Body of pancreas (tissue), 4 donors: ENCODE results near the gene RAD51C.

Experiments
- CTCF ChIP-seq, 7 experiments: fragments of 450-650 bp in 4 of 7; fragments of 200-600 bp in 3 of 7; sonication (generic) in 3 of 7; IDR thresholded peaks; one replicate each; pipeline ENCODE4 v1.5.1; 2016 to 2019; ENCODE audit warnings: antibody characterized with exemption in 7 of 7
- POLR2A ChIP-seq, 3 donors: fragments of 450-650 bp; IDR thresholded peaks; one replicate each; pipeline ENCODE4 v1.6.1; 2016; ENCODE audit warnings: antibody characterized with exemption in 3 of 3, mild to moderate bottlenecking in 2 of 3

GRCh38 chr17:58734811-58735210, 42.4 kb downstream of the RAD51C start:
- TF ChIP-seq POLR2A (IDR thresholded peaks at IDR 0.05): no peak
- no peak for TF ChIP-seq CTCF (IDR thresholded peaks at IDR 0.05)
